ENCODE results near the gene SAMD4B.

The SAMD4B gene

DNA sequence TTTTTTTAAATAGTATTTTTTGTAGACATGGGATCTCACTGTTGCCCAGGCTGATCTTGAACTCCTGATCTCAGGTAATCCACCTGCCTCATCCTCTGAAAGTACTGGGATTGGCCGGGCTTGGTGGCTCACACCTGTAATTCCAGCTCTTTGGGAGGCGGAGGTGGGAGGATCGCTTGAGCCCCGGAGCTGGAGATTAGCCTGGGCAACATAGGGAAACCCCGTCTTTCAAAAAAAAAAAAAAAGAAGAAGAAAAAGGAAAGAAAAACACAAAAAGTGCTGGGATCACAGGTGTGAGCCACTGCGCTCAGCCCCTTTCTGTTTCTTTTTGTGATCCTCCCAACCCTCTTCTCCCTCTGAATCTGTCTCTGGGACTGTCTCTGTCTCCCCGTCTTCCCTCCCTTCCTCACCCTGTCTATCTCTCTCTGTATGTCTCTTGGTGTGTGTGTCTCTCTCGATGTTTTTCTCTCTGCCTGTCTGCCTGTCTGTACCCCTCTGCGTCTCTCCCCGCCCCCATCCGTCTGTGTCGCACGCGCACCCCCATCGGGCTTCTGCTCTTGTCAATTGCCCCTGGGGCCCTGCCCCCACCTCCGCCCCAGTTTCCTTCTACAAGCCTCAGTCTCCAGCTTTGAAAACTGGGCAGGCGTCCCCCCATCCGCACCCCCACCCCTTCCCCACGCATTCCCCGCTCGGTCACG is 63.9 kb downstream of the SAMD4B start:
- H3K27ac ChIP-seq: peak overlapping the region; percentile 100
- DNase-seq (ENCODE audit: low read depth, low spot score): no peak

DNA sequence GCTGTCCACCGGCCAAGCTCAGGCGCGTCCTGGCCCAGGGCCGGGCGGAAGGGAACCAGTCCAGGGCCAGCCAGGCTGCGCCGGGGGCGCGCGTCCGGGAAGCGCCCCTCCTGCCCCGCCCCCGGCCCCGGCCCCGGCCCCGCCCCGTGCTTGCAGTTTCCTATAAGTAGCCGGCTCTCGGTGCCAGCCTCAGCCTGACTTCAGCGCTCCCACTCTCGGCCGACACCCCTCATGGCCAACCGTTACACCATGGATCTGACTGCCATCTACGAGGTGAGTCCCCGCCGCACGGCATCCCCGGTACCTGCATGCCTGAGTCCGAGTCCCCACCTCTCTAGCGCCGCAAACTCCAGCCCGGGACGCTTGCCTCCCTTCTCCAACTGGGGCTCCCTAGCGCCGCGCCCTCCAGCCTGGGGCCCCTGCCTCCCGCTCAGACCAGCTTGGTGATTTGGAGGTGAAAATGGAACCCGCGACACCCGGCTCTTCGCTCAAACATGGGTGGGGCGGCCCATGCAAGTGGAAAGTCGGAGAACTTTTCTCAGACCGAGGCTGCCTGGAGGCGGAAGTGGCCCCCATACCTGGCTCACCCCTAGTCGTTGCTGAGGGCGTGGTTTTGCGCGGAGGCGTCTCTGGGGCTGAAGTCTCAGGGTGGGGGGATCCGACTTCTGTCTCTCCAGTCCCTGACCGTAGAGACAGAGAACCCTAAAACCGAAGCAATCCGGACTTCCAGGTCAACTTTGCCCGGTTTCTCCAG is 64.6 kb downstream of the SAMD4B start, which contains the start of gene ZFP36:
Gene ZFP36 (plus strand): TSS at position 192 of the 754 bp plus-strand sequence. CDS start 58 bp downstream, at position 250.
- H3K27ac ChIP-seq: peak within 1 kb of the TSS; percentile 100
- no peak for DNase-seq (ENCODE audit: low read depth, low spot score)

DNA sequence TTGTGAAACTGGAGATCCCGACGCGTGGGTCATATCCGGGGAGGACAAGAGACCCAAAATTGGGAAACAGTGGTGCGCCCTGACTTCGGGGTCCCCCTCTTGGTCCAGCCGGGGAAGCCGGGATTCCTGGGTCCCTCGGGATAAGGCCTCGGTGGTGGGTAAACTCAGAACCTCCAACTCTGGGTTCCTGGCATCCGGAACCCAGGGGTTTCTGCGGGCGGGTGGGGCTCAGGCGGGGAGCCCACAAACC is 65.1 kb downstream of the SAMD4B start:
- DNase-seq (ENCODE audit: low read depth, low spot score): no peak
- peak overlapping the region; percentile 100 for H3K27ac ChIP-seq

GRCh38 chr19:39407660-39408391 is 65.6 kb downstream of the SAMD4B start:
- no peak for DNase-seq (ENCODE audit: low read depth, low spot score)
- peak overlapping the region; percentile 100 for H3K27ac ChIP-seq

GRCh38 chr19:39408392-39409207 is 66.4 kb downstream of the SAMD4B start:
- peak overlapping the region; percentile 100 for H3K27ac ChIP-seq

DNA sequence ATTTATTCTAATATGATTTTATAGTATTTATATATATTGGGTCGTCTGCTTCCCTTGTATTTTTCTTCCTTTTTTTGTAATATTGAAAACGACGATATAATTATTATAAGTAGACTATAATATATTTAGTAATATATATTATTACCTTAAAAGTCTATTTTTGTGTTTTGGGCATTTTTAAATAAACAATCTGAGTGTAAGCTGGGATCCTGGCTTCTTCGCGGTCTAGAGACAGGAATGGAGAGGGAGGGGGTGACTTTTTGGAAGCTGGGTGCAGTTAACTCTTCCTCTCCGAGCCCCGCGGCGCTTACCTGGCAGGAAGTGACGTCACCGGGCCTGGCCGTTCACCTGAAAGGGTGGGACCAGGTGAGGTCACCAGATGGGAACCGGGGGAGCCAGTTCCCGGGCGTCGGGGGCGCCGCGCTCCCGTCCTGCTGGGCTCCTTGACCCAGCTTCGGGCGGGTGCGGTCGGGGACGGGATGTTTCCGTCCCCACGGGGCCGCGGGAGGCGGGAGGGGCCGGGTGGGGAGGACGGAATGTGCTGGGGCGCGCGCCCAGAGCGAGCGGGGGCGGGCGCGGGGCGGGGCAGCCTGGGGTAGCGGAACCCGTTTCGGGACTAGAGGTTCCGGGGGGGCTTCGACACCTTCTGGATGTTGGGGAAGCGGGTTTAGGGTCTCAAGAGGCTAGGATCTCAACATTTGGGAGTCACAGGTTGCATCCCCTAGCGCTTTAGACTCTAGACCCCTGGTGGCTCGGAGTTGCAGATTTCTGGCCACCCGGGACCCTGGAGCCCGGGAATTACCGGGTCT is 67.2 kb downstream of the SAMD4B start:
- DNase-seq (ENCODE audit: low read depth, low spot score): peak; percentile 88
- H3K27ac ChIP-seq: peak overlapping the region; percentile 100

More at GRCh38 chr19:39408392-39409207, 66.4 kb downstream of the SAMD4B start:
- DNase-seq (ENCODE audit: low read depth, low spot score): no peak

- no peak for DNase-seq (ENCODE audit: low read depth, low spot score)
- peak overlapping the region; percentile 100 for H3K27ac ChIP-seq
These were observed 68.0 kb downstream of the SAMD4B start for GRCh38 chr19:39410017-39410830.

GRCh38 chr19:39410831-39411080 is 68.5 kb downstream of the SAMD4B start:
- DNase-seq (ENCODE audit: low read depth, low spot score): no peak
- peak overlapping the region; percentile 100 for H3K27ac ChIP-seq

- no peak for DNase-seq (ENCODE audit: low read depth, low spot score)
- peak overlapping the region; percentile 100 for H3K27ac ChIP-seq
These were observed 69.0 kb downstream of the SAMD4B start for GRCh38 chr19:39411081-39411831.

- no peak for DNase-seq (ENCODE audit: low read depth, low spot score)
- peak overlapping the region; percentile 100 for H3K27ac ChIP-seq
These were observed 69.5 kb downstream of the SAMD4B start for GRCh38 chr19:39411832-39412099.

- H3K27ac ChIP-seq: peak within 1 kb of the TSS; percentile 100
- DNase-seq (ENCODE audit: low read depth, low spot score): peak; percentile 97
These were observed 70.1 kb downstream of the SAMD4B start, which contains the start of gene PLEKHG2 for GRCh38 chr19:39412100-39412866. Gene PLEKHG2 (plus strand): TSS chr19:39412669. CDS start chr19:39414087, 1,418 bp downstream.

GRCh38 chr19:39412867-39413271 is 70.6 kb downstream of the SAMD4B start:
- no peak for DNase-seq (ENCODE audit: low read depth, low spot score)
- H3K27ac ChIP-seq: peak overlapping the region; percentile 100

- H3K27ac ChIP-seq: peak overlapping the region; percentile 100
- DNase-seq (ENCODE audit: low read depth, low spot score): no peak
These were observed 71.2 kb downstream of the SAMD4B start for GRCh38 chr19:39413272-39413910.

DNA sequence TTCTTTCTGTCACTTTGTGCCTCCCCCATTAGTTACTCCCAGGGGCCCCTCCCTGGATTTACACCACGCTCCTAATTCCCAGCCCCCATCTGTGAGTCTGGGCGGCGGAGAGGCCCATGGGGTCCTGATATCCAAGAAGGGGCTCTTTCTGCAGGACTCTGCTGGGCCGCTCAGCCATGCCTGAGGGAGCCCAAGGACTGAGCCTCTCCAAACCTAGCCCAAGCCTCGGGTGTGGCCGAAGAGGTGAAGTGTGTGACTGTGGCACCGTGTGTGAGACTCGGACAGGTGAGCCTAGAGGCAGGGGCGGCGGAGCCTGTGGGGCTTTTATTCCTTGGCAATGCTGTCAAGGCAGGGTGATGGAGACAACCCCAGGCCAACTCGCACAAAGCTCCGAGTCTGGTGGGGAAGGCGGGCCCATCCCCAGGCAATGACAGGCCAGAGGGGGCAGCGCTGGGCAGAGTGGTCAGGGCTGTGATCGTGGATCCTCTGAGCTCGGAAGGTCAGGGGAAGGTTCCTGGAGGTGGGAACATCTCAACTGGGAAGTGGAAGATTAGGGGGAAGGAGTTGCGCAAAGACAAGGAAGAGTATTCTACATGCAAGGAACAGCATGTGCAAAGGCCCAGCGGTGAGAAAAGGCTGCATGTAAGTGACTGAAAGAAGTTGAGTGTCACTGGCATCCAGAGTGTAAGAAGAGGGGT is 71.8 kb downstream of the SAMD4B start:
- H3K27ac ChIP-seq: peak overlapping the region; percentile 100
- DNase-seq (ENCODE audit: low read depth, low spot score): no peak

GRCh38 chr19:39415111-39416046 is 73.2 kb downstream of the SAMD4B start:
- H3K27ac ChIP-seq: no peak overlapping the region
- DNase-seq (ENCODE audit: low read depth, low spot score): no peak

Measured in epithelial cell of prostate (primary cell).